NCI-H128 (cell line): ENCODE data around the gene GFRAL.

Experiments
- DNase-seq: peaks from one replicate; lab custom pipeline; 2025; ENCODE audit not compliant: unreplicated experiment; lab: John Stamatoyannopoulos, UW

The GFRAL gene

DNA sequence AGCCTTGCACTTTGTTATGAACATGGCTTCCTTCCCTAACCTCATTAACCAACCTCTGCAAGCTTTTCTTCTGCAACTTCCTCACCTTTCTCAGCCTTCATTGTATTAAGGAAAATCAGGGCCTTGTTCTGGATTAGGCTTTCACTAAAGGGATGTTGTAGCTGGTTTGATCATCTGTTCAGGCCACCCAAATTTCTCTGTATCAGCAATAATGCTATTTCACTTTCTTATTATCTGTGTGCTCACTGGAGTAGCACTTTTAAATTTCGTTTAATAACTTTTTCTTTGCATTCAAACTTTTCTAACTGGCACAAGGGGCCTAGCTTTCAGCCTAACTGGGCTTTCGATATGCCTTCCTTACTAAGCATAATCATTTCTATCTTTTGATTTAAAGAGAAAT lies 96.7 kb downstream of the GFRAL start:
- DNase-seq: no peak

DNA sequence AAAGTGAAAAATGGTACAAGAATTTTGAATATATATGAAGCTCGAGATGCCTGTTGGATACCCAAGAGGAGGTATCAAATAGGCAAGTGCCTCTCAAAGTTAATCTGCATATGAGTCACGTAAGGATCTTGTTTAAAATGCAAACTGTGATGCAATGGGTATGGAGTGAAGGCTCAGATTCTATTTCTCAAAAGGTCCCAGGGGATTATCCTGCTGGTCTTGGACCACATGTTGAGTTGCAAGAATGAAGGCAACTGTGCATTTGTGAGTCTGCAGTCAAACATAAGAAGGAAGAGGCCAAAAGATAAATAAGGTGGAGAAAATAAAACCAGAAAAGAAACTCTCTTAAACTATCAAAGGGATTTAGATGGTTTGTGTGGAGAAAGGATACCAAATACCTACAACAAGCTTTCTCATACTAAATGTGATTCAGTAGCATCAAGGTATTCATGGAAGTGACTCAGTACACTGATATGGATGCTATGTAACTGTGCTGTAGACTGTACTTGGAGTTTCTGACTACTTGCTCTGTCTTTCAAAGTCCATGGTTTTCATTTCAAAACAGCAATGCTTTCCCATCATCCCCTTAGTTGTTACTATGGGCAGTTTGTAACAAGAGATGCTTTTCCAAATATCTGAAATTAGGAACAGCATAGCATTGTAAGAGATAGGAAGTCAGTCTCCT lies 106.3 kb downstream of the GFRAL start:
- DNase-seq: no peak

DNA sequence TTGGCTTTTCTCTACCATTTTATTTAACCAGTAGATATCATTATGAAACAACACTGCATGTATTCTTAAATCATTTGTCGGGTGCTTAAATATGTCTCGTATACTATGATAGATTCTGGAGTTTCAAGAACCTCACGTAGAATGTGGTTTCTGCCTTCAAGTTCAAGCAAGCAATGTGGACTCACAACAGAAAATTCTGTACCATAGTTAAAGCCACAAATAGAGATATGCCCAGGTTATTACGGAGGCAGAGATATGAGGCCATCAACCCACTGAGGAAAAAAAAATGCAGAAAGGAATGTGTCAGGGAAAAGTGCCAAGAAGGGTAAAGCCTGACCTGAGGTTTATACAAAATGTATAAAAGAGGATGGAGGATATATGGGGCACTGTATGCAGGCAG lies 109.9 kb downstream of the GFRAL start:
- DNase-seq: no peak

DNA sequence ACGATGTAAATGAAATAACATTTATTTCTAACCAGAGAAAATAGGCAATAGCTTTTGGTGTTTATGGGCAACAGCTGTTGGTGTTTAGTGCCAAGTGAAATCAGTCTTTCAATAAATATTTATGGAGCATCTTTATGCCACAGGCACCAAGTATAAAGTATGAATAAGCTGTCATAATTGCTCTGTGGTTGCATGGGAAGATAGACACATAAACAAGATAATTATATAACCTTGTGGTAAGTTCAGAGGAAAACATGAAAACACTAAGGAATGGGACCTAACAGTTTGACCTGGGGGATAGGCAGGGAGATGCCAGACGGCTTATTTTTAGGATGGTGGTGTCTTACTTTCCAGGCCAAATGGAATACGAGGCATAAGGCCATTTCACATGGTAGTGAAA lies 110.9 kb downstream of the GFRAL start:
- no peak for DNase-seq

DNA sequence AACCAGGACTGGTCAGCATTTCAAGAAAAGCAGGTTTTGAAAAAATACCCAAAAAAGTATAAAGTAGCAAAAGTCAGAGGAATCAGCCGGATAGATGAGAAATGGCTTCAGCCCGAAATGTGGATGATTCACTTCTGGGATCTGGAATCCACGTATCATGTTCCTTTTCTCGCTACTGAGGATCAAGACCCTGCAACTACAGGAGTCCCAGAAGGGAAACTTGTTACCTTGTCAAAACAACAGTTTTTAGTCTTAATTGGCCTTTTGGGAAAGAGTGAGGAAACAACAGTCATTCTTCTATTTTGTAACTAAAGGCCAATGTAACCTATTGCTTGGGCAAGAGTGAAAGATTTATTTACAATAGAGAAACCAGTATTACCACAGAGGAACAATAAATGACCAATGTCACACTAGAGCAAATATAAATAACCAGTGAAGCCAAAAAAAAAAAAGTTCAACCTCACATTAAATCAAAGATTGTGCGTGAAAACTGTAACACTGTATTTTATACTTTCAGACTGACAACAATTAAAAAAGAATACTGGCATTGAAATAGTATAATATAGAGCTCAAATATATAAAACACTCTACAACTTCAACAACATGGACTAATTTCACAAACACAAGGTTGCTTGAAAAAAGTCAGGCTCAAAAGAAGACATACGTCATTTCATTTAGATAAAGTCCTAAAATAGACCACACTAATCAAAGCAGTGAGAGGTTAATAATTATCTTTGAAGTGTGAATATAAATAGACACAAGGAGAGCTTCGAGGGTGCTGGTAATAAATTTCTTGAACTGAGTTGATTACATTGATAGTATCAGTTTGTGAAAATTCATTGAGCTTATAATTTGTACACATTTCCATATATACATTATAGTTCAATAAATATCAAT lies 116.2 kb downstream of the GFRAL start:
- DNase-seq: no peak

DNA sequence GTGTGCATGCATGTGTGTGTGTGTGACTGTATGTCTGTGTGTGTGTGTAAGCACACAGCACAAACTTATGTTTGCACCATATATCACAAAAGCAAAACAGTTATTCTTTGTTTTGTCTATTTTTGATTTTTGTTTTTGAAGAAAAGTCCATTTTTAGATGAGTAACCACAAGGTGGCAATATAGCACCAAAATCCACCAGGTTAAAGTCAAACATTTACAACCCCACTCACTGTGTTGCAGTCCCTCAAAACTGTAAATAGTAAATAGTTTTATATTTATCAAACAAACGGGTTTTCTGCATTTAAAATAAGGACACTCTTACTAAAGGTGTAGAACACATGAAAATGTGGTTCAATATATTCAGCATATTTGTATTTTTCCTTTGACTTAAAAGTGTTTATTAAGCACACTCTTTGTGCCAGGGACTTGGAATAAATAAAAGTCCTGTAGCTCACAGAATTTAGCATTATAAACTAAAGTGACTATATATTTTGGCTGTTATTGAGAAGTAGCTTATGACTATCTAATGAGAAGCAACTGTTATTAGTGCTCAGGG lies 118.5 kb downstream of the GFRAL start:
- no peak for DNase-seq

DNA sequence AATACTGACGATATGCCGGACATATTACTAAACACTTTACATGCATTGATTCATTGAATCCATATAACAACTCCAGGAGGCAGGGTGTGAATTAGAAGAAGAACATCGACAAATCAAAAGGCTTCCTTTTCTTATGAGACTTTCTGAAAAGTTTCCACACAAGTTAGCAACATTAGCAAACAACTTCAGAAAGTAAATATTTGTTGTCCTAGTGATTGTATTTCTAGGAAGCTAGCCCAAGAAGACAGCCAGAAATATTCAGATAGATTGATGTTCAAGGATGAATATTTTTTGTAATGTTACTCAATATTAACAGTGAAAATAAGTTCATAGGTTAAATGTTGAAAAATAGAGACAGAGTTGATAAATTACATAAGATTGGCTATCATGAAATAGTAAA lies 120.6 kb downstream of the GFRAL start:
- no peak for DNase-seq

DNA sequence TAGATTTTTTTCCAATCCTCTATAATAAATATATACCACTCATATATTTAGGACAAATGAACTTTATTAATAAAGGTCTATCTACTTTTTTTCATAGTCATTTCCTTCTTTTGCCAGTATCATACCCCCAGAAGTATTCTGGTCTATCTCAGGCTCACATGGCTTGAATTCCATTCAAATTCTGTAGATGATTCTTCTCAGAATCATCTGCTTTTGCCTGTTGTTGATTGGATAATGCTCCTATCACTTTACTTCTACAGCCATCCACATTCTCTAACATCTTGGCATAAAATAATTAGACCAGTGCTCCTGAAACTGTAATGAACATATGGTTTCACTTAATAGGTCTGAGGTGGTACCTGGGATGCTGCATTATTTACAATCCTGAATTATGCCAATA lies 121.2 kb downstream of the GFRAL start:
- DNase-seq: no peak

DNA sequence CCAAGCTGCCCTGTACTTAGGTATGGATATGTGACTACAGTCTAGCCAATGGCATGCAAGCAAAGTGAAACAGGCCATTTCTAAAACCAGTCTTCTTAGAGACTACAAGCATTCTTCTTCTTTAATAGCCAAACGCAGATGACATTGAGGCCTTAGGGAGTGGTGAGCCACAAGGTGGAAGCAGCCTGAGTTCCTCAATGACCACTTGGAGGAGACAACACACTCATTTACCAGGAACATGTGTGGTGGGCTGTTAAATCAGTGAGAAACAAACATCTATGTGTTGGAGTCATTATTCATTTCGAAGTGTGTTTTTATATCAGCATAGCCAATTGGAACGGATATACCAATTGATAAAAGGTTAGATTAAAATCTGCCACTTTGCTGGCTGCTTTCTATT lies 122.0 kb downstream of the GFRAL start:
- no peak for DNase-seq

DNA sequence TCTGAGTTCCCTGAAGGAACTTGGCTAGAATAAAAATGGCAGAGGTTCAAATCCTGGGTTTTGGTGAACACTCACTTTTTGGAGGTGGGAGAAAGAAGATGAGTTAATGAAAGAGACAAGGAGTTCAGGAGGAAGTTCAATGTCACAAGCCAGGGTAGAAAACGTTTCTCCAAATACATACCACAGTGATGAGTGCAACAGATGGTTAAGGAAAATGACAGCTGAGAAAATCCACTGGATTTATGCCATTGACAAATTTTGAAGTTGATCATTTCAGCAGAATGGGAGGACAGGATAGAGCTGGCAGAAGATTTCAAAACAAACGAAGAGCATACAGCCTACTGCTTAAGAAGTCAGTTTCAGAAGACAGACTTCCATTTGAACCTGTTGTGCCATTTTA lies 122.7 kb downstream of the GFRAL start:
- no peak for DNase-seq
